SK-N-MC (cell line): ENCODE data around the gene TMCC2.

Experiments used
- DNase-seq: peaks from one replicate; pipeline ENCODE4 v3.0.0-alpha.2; 2011; ENCODE audit warnings: low read depth, low spot score
- H3K27ac ChIP-seq: fragments of 200-600 bp; sonication (generic); 2 replicates; pipeline ENCODE4 v1.5.1; 2016; ENCODE audit warnings: mixed run types
- H3K36me3 ChIP-seq: fragments of 200-600 bp; sonication (generic); 2 replicates; pipeline ENCODE4 v1.6.1; 2017; ENCODE audit warnings: antibody characterized with exemption, low read length, mixed read lengths; ENCODE audit not compliant: insufficient read depth
- H3K4me3 ChIP-seq: fragments of 200-600 bp; sonication (generic); 2 replicates; pipeline ENCODE4 v1.5.1; 2016
- H3K9ac ChIP-seq: fragments of 200-600 bp; sonication (generic); 2 replicates; pipeline ENCODE4 v1.8.0; 2017; ENCODE audit warnings: mixed run types, mixed read lengths; ENCODE audit not compliant: insufficient read length
- H3K9me3 ChIP-seq: fragments of 200-600 bp; sonication (generic); 2 replicates; pipeline ENCODE4 v1.6.1; 2017; ENCODE audit warnings: low read depth, mild to moderate bottlenecking, antibody characterized with exemption, low read length, moderate library complexity, mixed read lengths
- EZH2 ChIP-seq: fragments of 200-600 bp; sonication (generic); IDR thresholded peaks from one replicate; pipeline ENCODE4 v1.6.1; 2017; ENCODE audit warnings: antibody characterized with exemption
- FOXP2 ChIP-seq: optimal IDR thresholded peaks from 2 replicates; pipeline ENCODE3; 2011; ENCODE audit warnings: mild to moderate bottlenecking, moderate library complexity; ENCODE audit not compliant: insufficient read depth; ENCODE audit errors: extremely low read length, control extremely low read depth
- POLR2AphosphoS5 ChIP-seq: IDR thresholded peaks from 2 replicates; pipeline ENCODE4 v1.6.1; 2012; ENCODE audit warnings: mild to moderate bottlenecking, low read depth, low read length, borderline replicate concordance

Gene TMCC2

GRCh38 chr1:205208811-205209210 lies 18.9 kb upstream of the TMCC2 start:
- DNase-seq: no peak
- H3K9ac ChIP-seq: no peak overlapping the region
- no peak overlapping the region for H3K27ac ChIP-seq
- no peaks in the 10 kb centered on the region for H3K9me3 ChIP-seq
- no peak overlapping the region for H3K4me3 ChIP-seq
- TF ChIP-seq POLR2AphosphoS5 (no peak), FOXP2 (no peak), EZH2 (no peak)
- no peaks in the 10 kb centered on the region for H3K36me3 ChIP-seq

GRCh38 chr1:205210756-205211168 lies 17.0 kb upstream of the TMCC2 start:
- Histone ChIP-seq H3K9ac (peak overlapping the region; percentile 87), H3K36me3 (no peaks in the 10 kb centered on the region), H3K9me3 (no peaks in the 10 kb centered on the region), H3K27ac (no peak overlapping the region), H3K4me3 (peak overlapping the region; percentile 99)
- no peak for TF ChIP-seq EZH2
- TF ChIP-seq FOXP2: no peak
- no peak for TF ChIP-seq POLR2AphosphoS5
- no peak for DNase-seq

- TF ChIP-seq FOXP2 (peak; percentile 97), POLR2AphosphoS5 (peak; percentile 77), EZH2 (no peak)
- peak within 1 kb of the TSS; percentile 99 for H3K4me3 ChIP-seq
- no peaks in the 10 kb centered on the region for H3K36me3 ChIP-seq
- no peaks in the 10 kb centered on the region for H3K9me3 ChIP-seq
- H3K27ac ChIP-seq: no peak within 1 kb of the TSS
- H3K9ac ChIP-seq: peak within 1 kb of the TSS; percentile 87
- peak; percentile 87 for DNase-seq
Observed at GRCh38 chr1:205211169-205211838, 16.4 kb upstream of the TMCC2 start, which contains the start of gene DSTYK. Gene DSTYK, minus strand, starts transcription at chr1:205211702. Its CDS starts 167 bp downstream, at chr1:205211535.

GRCh38 chr1:205211839-205212536 lies 15.8 kb upstream of the TMCC2 start:
- TF ChIP-seq FOXP2: no peak
- TF ChIP-seq POLR2AphosphoS5: no peak
- no peak for TF ChIP-seq EZH2
- DNase-seq: no peak
- Histone ChIP-seq H3K36me3 (no peaks in the 10 kb centered on the region), H3K4me3 (peak overlapping the region; percentile 99), H3K27ac (no peak overlapping the region), H3K9me3 (no peaks in the 10 kb centered on the region), H3K9ac (no peak overlapping the region)

GRCh38 chr1:205214756-205215155 lies 13.0 kb upstream of the TMCC2 start:
- DNase-seq: no peak
- no peak overlapping the region for H3K9ac ChIP-seq
- no peak for TF ChIP-seq POLR2AphosphoS5

GRCh38 chr1:205216588-205216987 lies 11.2 kb upstream of the TMCC2 start:
- no peak overlapping the region for H3K4me3 ChIP-seq
- no peak for DNase-seq
- TF ChIP-seq POLR2AphosphoS5 (no peak), EZH2 (no peak), FOXP2 (no peak)
- H3K27ac ChIP-seq: no peak overlapping the region
- no peak overlapping the region for H3K9ac ChIP-seq
- H3K36me3 ChIP-seq: no peaks in the 10 kb centered on the region
- no peaks in the 10 kb centered on the region for H3K9me3 ChIP-seq

More at GRCh38 chr1:205214756-205215155, 13.0 kb upstream of the TMCC2 start:
- Histone ChIP-seq H3K27ac (no peak overlapping the region), H3K36me3 (no peaks in the 10 kb centered on the region), H3K4me3 (no peak overlapping the region), H3K9me3 (no peaks in the 10 kb centered on the region)

- H3K36me3 ChIP-seq: no peaks in the 10 kb centered on the region
- DNase-seq: no peak
- no peak overlapping the region for H3K4me3 ChIP-seq
- no peak overlapping the region for H3K9ac ChIP-seq
- TF ChIP-seq POLR2AphosphoS5: no peak
- no peak for TF ChIP-seq FOXP2
- no peak for TF ChIP-seq EZH2
- H3K9me3 ChIP-seq: no peaks in the 10 kb centered on the region
- no peak overlapping the region for H3K27ac ChIP-seq
Observed at GRCh38 chr1:205217418-205217817, 10.3 kb upstream of the TMCC2 start.

GRCh38 chr1:205220421-205220820 lies 7.3 kb upstream of the TMCC2 start:
- Histone ChIP-seq H3K4me3 (no peak overlapping the region), H3K27ac (no peak overlapping the region), H3K9me3 (no peaks in the 10 kb centered on the region), H3K36me3 (no peaks in the 10 kb centered on the region), H3K9ac (no peak overlapping the region)
- TF ChIP-seq EZH2: no peak
- TF ChIP-seq POLR2AphosphoS5: no peak
- no peak for TF ChIP-seq FOXP2
- DNase-seq: no peak
